Lower leg skin (tissue), 4 donors: Measurements from ENCODE around the gene DIRAS1. TPM values are rescaled to one million over a fixed set of nuclear protein-coding genes. Genes with fewer than 3 reads are reported as not detected.

Experiments
- DNase-seq, 2 donors: peaks; one replicate each; pipeline ENCODE4 v3.0.0-alpha.2; 2019; ENCODE audit warnings: low spot score in 2 of 2
- H3K4me3 ChIP-seq: fragments of 200-600 bp; sonication (generic); 2 replicates; pipeline ENCODE4 v1.5.1; 2017; ENCODE audit warnings: mild to moderate bottlenecking, low read depth; ENCODE audit not compliant: poor library complexity, severe bottlenecking
- CTCF ChIP-seq, 3 donors: fragments of 450-650 bp; IDR thresholded peaks; one replicate each; pipeline ENCODE4 v1.5.1; 2016; ENCODE audit warnings: antibody characterized with exemption in 3 of 3, mild to moderate bottlenecking in 3 of 3, moderate library complexity in 2 of 3
- POLR2A ChIP-seq, 2 donors: fragments of 450-650 bp; IDR thresholded peaks; one replicate each; pipeline ENCODE4 v1.6.1; 2016 to 2017; ENCODE audit warnings: antibody characterized with exemption in 2 of 2, mild to moderate bottlenecking in 1 of 2, moderate library complexity in 1 of 2
- WGBS, 2 donors: methylation state at CpG; one replicate each; pipeline ENCODE4 v1.1.5; 2018; 5-methylcytosine and 5-hydroxymethylcytosine counted together
- intact Hi-C: fragments of 100-400 bp; cut with DNase I; formaldehyde crosslinking; loops from one replicate; pipeline ENCODE4 v1.15.0; 2023; ENCODE audit warnings: low total_unique reads
- total RNA-seq, 4 donors: library from RNA; depleted of rRNA; stranded (reverse); fragments of >200 nt; gene quantifications; one replicate each; pipeline ENCODE4 v1.1.0, GENCODE V29; 2016

DIRAS1 gene
- total RNA-seq, 4 donors from 2014 or later, result 0.46 to 6.1 (median 3.4) TPM

DNA sequence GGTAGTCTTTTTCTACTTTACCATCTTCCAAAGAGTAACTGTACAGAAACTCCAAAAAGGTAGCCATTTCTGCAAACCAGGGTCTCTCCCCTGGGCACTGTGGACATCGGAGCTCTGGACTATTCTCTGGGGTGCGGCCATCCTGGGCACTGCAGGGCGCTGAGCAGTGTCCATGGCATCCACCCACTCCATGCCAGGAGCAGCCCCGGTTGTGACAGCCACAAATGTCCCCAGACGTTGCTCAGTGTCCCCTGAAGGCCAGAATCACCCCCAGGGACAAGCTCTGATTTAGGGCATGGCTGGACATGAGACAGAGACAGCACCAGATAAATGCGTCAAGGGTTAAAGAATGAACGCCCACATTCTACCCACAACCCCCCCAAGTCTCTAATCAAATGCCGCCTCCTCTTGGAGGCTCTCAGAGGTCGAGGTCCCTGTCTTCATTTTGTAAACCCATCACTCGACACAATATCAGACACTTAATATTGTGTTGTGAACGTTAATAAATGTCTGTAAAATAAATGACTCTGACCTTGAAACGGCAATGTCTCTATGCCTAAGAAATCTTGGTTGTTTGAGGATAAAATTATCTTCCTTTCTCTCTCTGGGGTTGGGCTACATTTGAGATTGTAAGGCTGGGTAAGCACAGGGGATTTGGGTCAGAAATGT, 27.5 kb downstream of the DIRAS1 start:
- no peak for DNase-seq
- intact Hi-C loops, result no loop called here
- WGBS, 2 donors, result 58 to 64% methylated on average over 12 of the region's 12 CpGs
- no peak for TF ChIP-seq POLR2A (IDR thresholded peaks at IDR 0.05)
- TF ChIP-seq CTCF (IDR thresholded peaks at IDR 0.05), result no peak
- H3K4me3 ChIP-seq, result no peak overlapping the region

- 82% methylated on average over 9 of the region's 9 CpGs for WGBS, 2 donors
- TF ChIP-seq CTCF (IDR thresholded peaks at IDR 0.05) (no peak), POLR2A (IDR thresholded peaks at IDR 0.05) (no peak)
- no peak for DNase-seq
- H3K4me3 ChIP-seq, result no peak overlapping the region
- intact Hi-C loops, result no loop called here
These were observed 29.2 kb downstream of the DIRAS1 start for GRCh38 chr19:2691951-2692350.

GRCh38 chr19:2690856-2691255, 30.3 kb downstream of the DIRAS1 start:
- no peak overlapping the region for H3K4me3 ChIP-seq
- TF ChIP-seq CTCF (IDR thresholded peaks at IDR 0.05) (no peak), POLR2A (IDR thresholded peaks at IDR 0.05) (no peak)
- no peak for DNase-seq
- 94 to 95% methylated on average over 11 of the region's 11 CpGs for WGBS, 2 donors
- intact Hi-C loops, result no loop called here

DNA sequence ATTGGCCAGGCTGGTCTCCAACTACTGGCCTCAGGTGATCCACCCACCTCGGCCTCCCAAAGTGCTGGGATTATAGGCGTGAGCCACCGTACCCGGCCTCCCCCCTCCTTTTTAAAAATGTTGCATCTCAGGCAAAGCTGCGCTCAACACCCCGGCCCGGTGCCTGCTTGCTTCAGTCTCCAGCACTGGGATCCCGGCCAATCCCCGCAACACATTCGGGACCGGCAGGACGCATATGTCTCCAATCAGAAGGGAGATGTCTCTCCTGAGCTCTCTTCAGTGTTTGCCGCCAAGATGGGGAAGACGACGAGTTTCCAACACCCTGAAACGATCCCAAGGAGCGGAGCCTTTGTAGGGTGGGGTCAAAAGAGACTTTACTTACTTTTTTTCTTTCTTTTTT, 34.8 kb downstream of the DIRAS1 start:
- WGBS, 2 donors, result 81 to 87% methylated on average over 17 of the region's 17 CpGs
- DNase-seq, result peak in 1 of 2 donors; percentile 80
- TF ChIP-seq POLR2A (IDR thresholded peaks at IDR 0.05) (no peak), CTCF (IDR thresholded peaks at IDR 0.05) (no peak)
- intact Hi-C loops, result no loop called here
- no peak overlapping the region for H3K4me3 ChIP-seq

DNA sequence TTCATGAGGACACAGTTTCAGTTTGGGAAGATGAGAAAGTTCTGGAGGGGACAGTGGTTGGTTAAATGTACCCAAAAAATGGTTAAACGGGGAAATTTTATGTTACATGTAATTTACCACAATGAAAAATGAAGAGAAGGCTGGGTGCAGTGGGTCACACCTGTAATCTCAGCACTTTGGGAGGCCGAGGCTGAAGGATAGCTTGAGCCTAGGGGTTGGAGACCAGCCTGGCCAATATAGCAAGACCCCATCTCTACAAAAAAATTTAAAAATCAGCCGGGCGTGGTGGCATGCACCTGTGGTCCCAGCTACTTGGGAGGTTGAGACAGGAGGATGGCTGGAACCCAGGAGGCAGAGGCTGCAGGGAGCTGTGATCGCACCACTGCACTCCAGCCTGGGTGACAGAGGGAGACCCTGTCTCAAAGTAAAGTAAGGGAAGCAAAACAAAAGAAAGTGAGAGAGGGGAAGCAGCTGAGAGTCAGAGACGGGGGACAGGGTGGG, 35.9 kb downstream of the DIRAS1 start:
- no peak for DNase-seq
- TF ChIP-seq CTCF (IDR thresholded peaks at IDR 0.05) (no peak), POLR2A (IDR thresholded peaks at IDR 0.05) (no peak)
- H3K4me3 ChIP-seq, result no peak overlapping the region
- WGBS, 2 donors, result 88 to 92% methylated on average over 6 of the region's 6 CpGs
- intact Hi-C loops, result no loop called here
